Stimulated activated CD4-positive, alpha-beta T cell treated with anti-CD3 and anti-CD28 coated beads, TNF-alpha, amount 100 ng/mL, for 24 hours (primary cell): Measurements from ENCODE around the gene CCBE1.
"Not testable (repeated sequence)": the region's sequence is repeated elsewhere in the genome, so short reads cannot be mapped to it uniquely, and the experiment has no call there.

Experiments
- DNase-seq, 3 experiments: peaks; one replicate each; pipeline ENCODE4 v3.0.0-alpha.2; 2020; ENCODE audit warnings: low read depth in 3 of 3

Gene CCBE1

GRCh38 chr18:59697236-59697932, at the start of gene CCBE1:
CCBE1 (minus strand) TSS chr18:59697423.
- peak in 1 of 3 experiments; percentile 42 for DNase-seq

- DNase-seq = no peak
Observed at GRCh38 chr18:59744271-59744721, 47.1 kb upstream of the CCBE1 start.

GRCh38 chr18:59743566-59743965, 46.3 kb upstream of the CCBE1 start:
- no peak for DNase-seq

DNA sequence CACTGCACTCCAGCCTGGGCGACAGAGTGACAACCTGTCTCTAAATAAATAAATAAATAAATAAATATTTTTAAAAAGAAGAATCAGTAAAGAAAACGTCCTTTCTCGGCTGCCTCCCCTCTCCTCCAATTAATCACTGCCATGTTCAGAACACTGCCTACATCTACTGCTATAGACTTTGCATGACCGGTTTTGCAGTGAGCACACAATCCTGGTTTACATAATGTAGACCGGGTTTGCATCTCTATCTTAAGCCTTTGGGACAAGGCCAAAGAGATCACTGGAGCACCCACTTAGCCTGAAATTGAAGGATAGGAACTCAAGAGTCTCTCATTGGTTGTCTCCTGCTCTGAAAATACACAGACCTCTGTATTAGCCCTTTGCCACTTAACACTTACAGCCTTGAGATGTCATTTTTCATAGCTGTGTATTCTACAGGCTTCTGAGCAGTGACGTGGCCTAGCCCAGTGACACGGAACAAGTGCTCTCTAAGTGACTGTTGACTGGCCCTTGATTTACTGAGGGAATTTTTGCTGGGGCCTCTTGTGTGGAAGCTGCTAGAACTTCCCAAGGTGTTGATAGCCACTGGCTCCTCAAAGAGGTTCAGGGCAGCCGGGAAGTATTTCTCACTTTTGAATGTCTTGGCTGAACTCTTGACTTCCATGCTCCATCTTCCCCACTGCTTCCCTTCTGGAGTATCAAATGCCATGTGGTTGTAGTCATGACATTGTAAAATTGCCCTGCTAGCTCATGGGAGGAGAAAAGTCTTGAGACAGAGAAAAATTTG, 45.3 kb upstream of the CCBE1 start:
- no peak for DNase-seq

DNA sequence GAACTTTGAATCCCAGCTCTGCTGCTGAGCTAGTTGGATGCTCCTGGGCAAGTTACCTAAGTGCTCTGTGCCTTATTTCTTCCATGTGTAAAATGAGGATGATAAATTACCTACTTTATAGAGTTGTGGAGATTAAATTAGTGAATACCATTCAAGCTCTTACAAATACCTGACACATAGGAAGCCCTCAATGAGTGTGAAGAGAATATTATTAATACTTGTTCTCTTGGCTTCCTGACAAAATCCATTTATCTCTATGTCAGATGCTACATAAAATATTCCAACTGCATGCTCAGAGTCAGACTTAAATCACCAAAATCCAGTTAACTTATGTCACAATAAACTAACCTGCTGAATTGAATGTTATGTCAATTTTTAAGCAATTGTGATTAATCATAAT, 42.9 kb upstream of the CCBE1 start:
- DNase-seq = no peak

DNA sequence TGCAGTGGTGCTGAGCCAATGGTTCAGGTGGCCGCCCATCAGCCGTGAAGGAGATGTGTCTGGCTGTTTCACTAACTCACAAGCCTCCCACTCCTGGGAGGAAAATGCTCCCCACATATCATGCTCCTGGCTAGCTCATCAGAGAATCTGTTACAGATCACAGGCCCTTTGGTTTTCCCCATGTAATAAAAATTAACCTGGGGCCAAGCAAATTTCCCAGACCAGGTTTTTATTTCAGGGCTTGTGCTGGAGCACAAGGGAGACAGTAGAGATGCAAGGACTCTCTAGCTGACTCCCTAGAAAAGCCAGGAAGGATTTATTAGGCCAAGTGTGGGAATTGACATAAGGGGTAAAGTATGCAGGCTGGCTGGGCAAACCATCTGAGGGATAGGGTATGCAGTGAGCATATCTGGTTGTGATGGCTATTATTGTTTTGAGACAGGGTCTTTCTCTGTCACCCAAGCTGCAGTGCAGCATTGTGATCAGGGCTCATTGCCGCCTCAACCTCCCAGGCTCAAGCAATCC, 40.6 kb upstream of the CCBE1 start:
- DNase-seq = no peak

DNA sequence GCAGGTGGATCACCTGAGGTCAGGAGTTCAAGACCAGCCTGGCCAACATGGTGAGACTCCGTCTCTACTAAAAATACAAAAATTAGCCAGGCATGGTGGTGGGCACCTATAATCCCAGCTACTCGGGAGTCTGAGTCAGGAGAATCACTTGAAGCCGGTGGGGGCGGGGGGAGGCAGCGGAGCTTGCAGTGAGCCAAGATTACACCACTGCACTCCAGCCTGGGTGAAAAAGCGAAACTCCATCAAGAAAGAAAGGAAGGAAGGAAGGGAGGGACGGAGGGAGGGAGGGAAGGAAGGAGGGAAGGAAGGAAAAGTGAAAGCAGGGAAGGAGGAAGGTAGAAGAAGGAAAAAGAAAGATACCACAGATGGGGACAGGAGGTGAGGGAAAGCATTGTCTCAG, 40.1 kb upstream of the CCBE1 start:
- DNase-seq = not testable (repeated sequence)

GRCh38 chr18:59736061-59736460, 38.8 kb upstream of the CCBE1 start:
- DNase-seq = no peak

- DNase-seq = no peak
Observed at GRCh38 chr18:59735269-59735860, 38.1 kb upstream of the CCBE1 start.

- DNase-seq = no peak
Observed at GRCh38 chr18:59733421-59733820, 36.2 kb upstream of the CCBE1 start.

DNA sequence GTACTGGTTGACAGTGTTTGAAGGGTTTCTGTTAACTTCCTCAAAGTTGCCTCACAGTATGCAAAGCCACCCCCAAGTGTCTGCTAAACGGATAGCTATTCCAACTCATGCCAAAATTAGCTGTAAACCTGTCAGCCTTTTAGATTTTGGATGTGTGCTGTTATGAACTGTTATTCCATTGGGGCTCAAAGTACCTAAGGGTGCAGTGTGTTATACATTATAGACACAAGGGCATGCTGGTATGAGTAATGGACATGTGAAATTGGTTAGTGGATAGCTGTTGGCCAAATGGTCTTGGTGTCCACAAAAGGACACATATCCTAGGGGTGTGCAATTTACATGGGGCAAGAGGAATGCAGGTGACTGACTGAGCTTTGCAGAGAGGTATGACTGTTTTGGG, 33.7 kb upstream of the CCBE1 start:
- DNase-seq = no peak

GRCh38 chr18:59729781-59730180, 32.6 kb upstream of the CCBE1 start:
- no peak for DNase-seq

- no peak for DNase-seq
Observed at GRCh38 chr18:59728816-59729215, 31.6 kb upstream of the CCBE1 start.

DNA sequence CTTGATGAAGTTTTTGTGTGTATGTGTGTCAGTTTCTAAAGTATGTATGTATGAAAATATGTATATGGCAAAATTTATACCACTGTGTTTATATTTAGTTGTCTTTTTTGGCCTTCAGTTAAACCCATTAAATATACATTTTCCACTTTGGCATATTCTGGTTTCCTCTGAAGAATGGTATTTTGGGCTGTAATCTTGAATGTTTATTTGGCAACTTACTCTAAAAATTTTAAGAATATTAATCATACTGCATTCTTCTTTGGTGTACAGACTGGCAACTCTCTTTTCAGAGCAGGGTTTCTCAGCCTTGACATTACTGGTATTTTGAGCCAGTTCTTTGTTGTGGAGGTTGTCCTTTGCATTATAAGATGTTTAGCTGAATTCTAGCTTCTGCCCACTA, 27.9 kb upstream of the CCBE1 start:
- no peak for DNase-seq

- DNase-seq = no peak
Observed at GRCh38 chr18:59724103-59724502, 26.9 kb upstream of the CCBE1 start.

- no peak for DNase-seq
Observed at GRCh38 chr18:59721931-59722330, 24.7 kb upstream of the CCBE1 start.

- DNase-seq = no peak
Observed at GRCh38 chr18:59721211-59721610, 24.0 kb upstream of the CCBE1 start.

- no peak for DNase-seq
Observed at GRCh38 chr18:59719544-59720181, 22.4 kb upstream of the CCBE1 start.

GRCh38 chr18:59718464-59719157, 21.4 kb upstream of the CCBE1 start:
- no peak for DNase-seq

DNA sequence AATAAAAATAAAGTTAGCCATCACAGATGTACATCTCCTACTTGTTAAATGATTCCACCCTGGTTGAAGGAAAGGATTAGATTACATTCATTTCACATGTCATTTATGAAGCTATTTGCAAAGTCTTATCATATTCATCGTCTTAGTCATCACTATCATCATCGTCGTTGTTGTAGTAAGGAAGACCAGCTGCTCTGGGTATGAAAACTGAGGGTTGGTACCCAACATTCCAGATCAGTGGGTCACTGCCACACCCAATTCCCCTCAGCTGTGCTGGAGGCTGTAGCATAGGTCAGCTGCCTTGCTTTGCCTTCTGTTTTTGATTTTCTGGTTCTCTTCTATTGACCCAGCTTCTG, 20.9 kb upstream of the CCBE1 start:
- DNase-seq = no peak

DNA sequence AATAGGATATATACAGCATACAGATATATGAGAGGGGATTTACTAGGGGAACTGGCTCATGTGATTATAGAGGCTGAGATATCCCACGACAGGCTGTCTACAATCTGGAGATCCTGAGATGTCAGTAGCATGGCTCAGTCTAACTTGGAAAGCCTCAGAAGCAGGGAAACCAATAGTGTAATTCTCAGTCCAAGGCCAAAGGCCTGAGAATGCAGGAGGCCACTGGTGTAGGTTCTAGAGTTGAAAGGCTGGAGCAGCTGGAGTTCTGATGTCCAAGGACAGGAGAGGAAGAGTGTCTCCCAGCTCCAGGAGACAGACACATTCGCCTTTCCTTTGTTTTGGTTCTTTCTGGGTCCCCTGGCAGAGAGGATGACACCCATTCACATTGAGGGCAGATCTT, 20.1 kb upstream of the CCBE1 start:
- no peak for DNase-seq

DNA sequence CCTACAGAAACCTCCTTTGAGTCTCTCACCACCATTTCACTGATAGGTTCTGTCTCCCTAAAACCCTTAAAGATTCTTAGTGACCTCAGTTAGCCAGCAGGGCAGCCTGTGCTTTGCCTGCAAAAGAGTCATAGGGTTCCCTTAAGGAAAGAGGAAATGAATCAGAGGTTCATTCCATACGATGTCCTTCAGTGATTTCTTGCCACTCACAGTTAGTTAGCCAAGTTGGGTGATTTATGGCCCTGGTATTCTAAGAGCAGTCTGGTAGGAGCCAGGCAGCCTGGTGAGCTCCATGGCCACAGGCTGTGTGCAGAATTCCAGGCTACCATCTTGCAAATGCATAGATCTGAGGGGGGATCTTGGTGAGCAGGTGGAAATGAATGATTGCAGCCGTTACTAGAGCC, 18.7 kb upstream of the CCBE1 start:
- DNase-seq = no peak
